Measurements from ENCODE around the gene FAM222A.
A peak's percentile ranks its signal among the peaks of the same experiment; 100 is the strongest.

The FAM222A gene

GRCh38 chr12:109800536-109800935 lies 86.9 kb downstream of the FAM222A start:
- in situ Hi-C loops (cut with HindIII; ENCODE audit: low sequenced_read_pairs): no loop called here
- no peak overlapping the region for H3K4me3 ChIP-seq (ENCODE audit: low read depth, low read length)
- no peak for TF ChIP-seq CTCF (IDR thresholded peaks at IDR 0.05; ENCODE audit: low read depth, low read length, missing control alignments)
- DNase-seq (ENCODE audit: low read depth): no peak

GRCh38 chr12:109802828-109803227 lies 89.2 kb downstream of the FAM222A start:
- TF ChIP-seq CTCF (IDR thresholded peaks at IDR 0.05; ENCODE audit: low read depth, low read length, missing control alignments): no peak
- in situ Hi-C loops (cut with HindIII; ENCODE audit: low sequenced_read_pairs): no loop called here

GRCh38 chr12:109803678-109804077 lies 90.1 kb downstream of the FAM222A start:
- DNase-seq (ENCODE audit: low read depth): no peak
- H3K4me3 ChIP-seq (ENCODE audit: low read depth, low read length): no peak overlapping the region
- in situ Hi-C loops (cut with HindIII; ENCODE audit: low sequenced_read_pairs): no loop called here
- no peak for TF ChIP-seq CTCF (IDR thresholded peaks at IDR 0.05; ENCODE audit: low read depth, low read length, missing control alignments)

More at GRCh38 chr12:109802828-109803227, 89.2 kb downstream of the FAM222A start:
- no peak overlapping the region for H3K4me3 ChIP-seq (ENCODE audit: low read depth, low read length)
- DNase-seq (ENCODE audit: low read depth): no peak

- in situ Hi-C loops (cut with HindIII; ENCODE audit: low sequenced_read_pairs): no loop called here
- TF ChIP-seq CTCF (IDR thresholded peaks at IDR 0.05; ENCODE audit: low read depth, low read length, missing control alignments): peak; percentile 98
- no peak overlapping the region for H3K4me3 ChIP-seq (ENCODE audit: low read depth, low read length)
- DNase-seq (ENCODE audit: low read depth): peak; percentile 16
Measured at GRCh38 chr12:109804820-109805761, 91.5 kb downstream of the FAM222A start.

GRCh38 chr12:109807954-109808643 lies 94.5 kb downstream of the FAM222A start:
- TF ChIP-seq CTCF (IDR thresholded peaks at IDR 0.05; ENCODE audit: low read depth, low read length, missing control alignments): no peak
- in situ Hi-C loops (cut with HindIII; ENCODE audit: low sequenced_read_pairs): no loop called here
- H3K4me3 ChIP-seq (ENCODE audit: low read depth, low read length): no peak overlapping the region
- DNase-seq (ENCODE audit: low read depth): no peak

GRCh38 chr12:109808876-109809646 lies 95.4 kb downstream of the FAM222A start:
- in situ Hi-C loops (cut with HindIII; ENCODE audit: low sequenced_read_pairs): no loop called here
- DNase-seq (ENCODE audit: low read depth): no peak
- TF ChIP-seq CTCF (IDR thresholded peaks at IDR 0.05; ENCODE audit: low read depth, low read length, missing control alignments): no peak
- no peak overlapping the region for H3K4me3 ChIP-seq (ENCODE audit: low read depth, low read length)
